GM23338 (cell line): Measurements from ENCODE around the gene SCO1. TPM values are rescaled to one million over a fixed set of nuclear protein-coding genes. Genes with fewer than 3 reads are reported as not detected.

ENCODE experiments used
- ATAC-seq: fragments of 200-7000 bp; cut with Tn5 transposase; 3 replicates; pipeline ENCODE4 v1.9.1; 2020
- DNase-seq: peaks from one replicate; pipeline ENCODE4 v3.0.0-alpha.2; 2015; ENCODE audit warnings: low spot score
- H2AFZ ChIP-seq: fragments of 200-600 bp; sonication (generic); 2 replicates; pipeline ENCODE4 v1.8.0; 2016; ENCODE audit warnings: antibody characterized with exemption, mild to moderate bottlenecking, moderate library complexity
- H3F3A ChIP-seq: fragments of 200-600 bp; sonication (generic); replicated peaks from 2 replicates; pipeline ENCODE4 v1.8.0; 2017; ENCODE audit warnings: antibody characterized with exemption, mixed run types, low read depth
- H3K27ac ChIP-seq: fragments of 200-600 bp; sonication (generic); 2 replicates; pipeline ENCODE4 v1.6.1; 2016; ENCODE audit warnings: low read depth
- H3K27me3 ChIP-seq: fragments of 200-600 bp; sonication (generic); 2 replicates; pipeline ENCODE4 v1.8.0; 2016; ENCODE audit warnings: mild to moderate bottlenecking, mixed run types, moderate library complexity; ENCODE audit not compliant: insufficient read depth
- H3K36me3 ChIP-seq: fragments of 200-600 bp; sonication (generic); 2 replicates; pipeline ENCODE4 v1.8.0; 2016; ENCODE audit warnings: mild to moderate bottlenecking; ENCODE audit not compliant: insufficient read depth
- H3K4me1 ChIP-seq: fragments of 200-600 bp; sonication (generic); 2 replicates; pipeline ENCODE4 v1.8.0; 2016; ENCODE audit warnings: mild to moderate bottlenecking, moderate library complexity; ENCODE audit not compliant: insufficient read depth
- H3K4me2 ChIP-seq: fragments of 200-600 bp; sonication (generic); 2 replicates; pipeline ENCODE4 v1.7.1; 2017; ENCODE audit warnings: mixed run types
- H3K4me3 ChIP-seq: fragments of 200-600 bp; sonication (generic); 2 replicates; pipeline ENCODE4 v1.6.1; 2016; ENCODE audit warnings: mixed run types
- H3K79me2 ChIP-seq: fragments of 200-600 bp; sonication (generic); replicated peaks from 2 replicates; pipeline ENCODE4 v1.8.0; 2017; ENCODE audit warnings: mild to moderate bottlenecking; ENCODE audit not compliant: insufficient read depth
- H3K9me2 ChIP-seq: fragments of 200-600 bp; sonication (generic); 2 replicates; pipeline ENCODE4 v1.8.0; 2017; ENCODE audit not compliant: insufficient read depth
- H4K20me1 ChIP-seq: fragments of 200-600 bp; sonication (generic); replicated peaks from 2 replicates; pipeline ENCODE4 v1.8.0; 2017; ENCODE audit warnings: mild to moderate bottlenecking; ENCODE audit not compliant: insufficient read depth
- H3K27ac Mint-ChIP-seq: 2 replicates; pipeline ENCODE4 v1.8.0; 2020; ENCODE audit warnings: inconsistent platforms, mild to moderate bottlenecking, moderate library complexity, mixed read lengths
- H3K27me3 Mint-ChIP-seq: 3 replicates; pipeline ENCODE4 v1.8.0; 2022; ENCODE audit warnings: low read depth, mild to moderate bottlenecking, moderate library complexity, mixed read lengths, inconsistent platforms; ENCODE audit not compliant: insufficient read depth, poor library complexity
- H3K36me3 Mint-ChIP-seq: 3 replicates; pipeline ENCODE4 v1.8.0; 2021; ENCODE audit warnings: low read depth, mild to moderate bottlenecking, inconsistent platforms, moderate library complexity, mixed read lengths
- H3K4me1 Mint-ChIP-seq: 3 replicates; pipeline ENCODE4 v1.8.0; 2020; ENCODE audit warnings: mild to moderate bottlenecking, inconsistent platforms, mixed read lengths
- H3K4me3 Mint-ChIP-seq: 3 replicates; pipeline ENCODE4 v1.8.0; 2021; ENCODE audit warnings: moderate library complexity, mild to moderate bottlenecking, inconsistent platforms, mixed read lengths
- H3K9me3 Mint-ChIP-seq: 3 replicates; pipeline ENCODE4 v1.8.0; 2020; ENCODE audit warnings: moderate library complexity, mild to moderate bottlenecking, inconsistent platforms, mixed read lengths
- CREB1 ChIP-seq: fragments of 250-450 bp; sonication (Bioruptor Pico); IDR thresholded peaks from 2 replicates; pipeline ENCODE4 v1.5.0; 2020; ENCODE audit warnings: low read depth, mild to moderate bottlenecking, moderate library complexity
- EZH2 ChIP-seq: fragments of 200-600 bp; sonication (generic); IDR thresholded peaks from one replicate; pipeline ENCODE4 v1.8.0; 2017; ENCODE audit warnings: antibody characterized with exemption, mild to moderate bottlenecking, low read depth; ENCODE audit not compliant: unreplicated experiment
- EZH2phosphoT487 ChIP-seq: fragments of 200-600 bp; sonication (generic); IDR thresholded peaks from one replicate; pipeline ENCODE4 v1.8.1; 2018; ENCODE audit warnings: antibody characterized with exemption; ENCODE audit not compliant: unreplicated experiment
- JUNB ChIP-seq: IDR thresholded peaks from one replicate; pipeline ENCODE4 v1.6.1; 2016; ENCODE audit warnings: antibody characterized with exemption; ENCODE audit not compliant: unreplicated experiment
- NANOG ChIP-seq: IDR thresholded peaks from 2 replicates; pipeline ENCODE4 v1.6.1; 2016; ENCODE audit warnings: antibody characterized with exemption, borderline replicate concordance
- POLR2AphosphoS5 ChIP-seq: IDR thresholded peaks from 2 replicates; pipeline ENCODE4 v1.6.1; 2016; ENCODE audit warnings: antibody characterized with exemption, low read depth
- STAT1 ChIP-seq: IDR thresholded peaks from one replicate; pipeline ENCODE4 v1.6.1; 2016; ENCODE audit warnings: antibody characterized with exemption; ENCODE audit not compliant: unreplicated experiment
- ZNF114 ChIP-seq: fragments of 250-450 bp; sonication (Bioruptor Pico); IDR thresholded peaks from 2 replicates; pipeline ENCODE4 v1.5.0; 2020; ENCODE audit warnings: mild to moderate bottlenecking, moderate library complexity
- ZNF331 ChIP-seq: fragments of 250-450 bp; sonication (Bioruptor Pico); IDR thresholded peaks from 2 replicates; pipeline ENCODE4 v1.5.0; 2020; ENCODE audit warnings: low read depth, mild to moderate bottlenecking, moderate library complexity
- ZNF462 ChIP-seq: fragments of 250-450 bp; sonication (Bioruptor Pico); IDR thresholded peaks from 2 replicates; pipeline ENCODE4 v1.5.0; 2020; ENCODE audit warnings: mild to moderate bottlenecking, moderate library complexity
- polyA plus RNA-seq: library from polyadenylated mRNA; unstranded; fragments of >200 nt; fragmentation: Nextera tagmentation; extraction: Ambion mirVana; gene quantifications from 2 replicates; pipeline ENCODE4 v1.2.1, GENCODE V29; 2016
- total RNA-seq: library from RNA; depleted of rRNA; stranded (reverse); fragments of >200 nt; shearing (Covaris generic); gene quantifications from 2 replicates; pipeline ENCODE4 v1.2.3, GENCODE V29; 2014
- TF ChIP-seq, protein P1 (sequence below): IDR thresholded peaks from one replicate; pipeline ENCODE4 v1.6.1; 2018; ENCODE audit warnings: antibody characterized with exemption; ENCODE audit not compliant: unreplicated experiment
- TF ChIP-seq, protein P2 (sequence below), 2 experiments: fragments of 200-600 bp in 1 of 2; sonication (generic) in 1 of 2; conservative IDR thresholded peaks; 2 replicates each; pipeline versions ENCODE4 v1.5.1 to v1.6.1; 2016 to 2017; ENCODE audit warnings: antibody characterized with exemption in 2 of 2, low read depth in 2 of 2, mild to moderate bottlenecking in 2 of 2, moderate library complexity in 1 of 2
- TF ChIP-seq, protein P3 (sequence below): IDR thresholded peaks from 2 replicates; pipeline ENCODE4 v1.6.1; 2016; ENCODE audit warnings: antibody characterized with exemption

The SCO1 gene
- total and polyA plus RNA-seq, 2 experiments from 2014 or later, result 43.9 to 72.5 TPM

DNA sequence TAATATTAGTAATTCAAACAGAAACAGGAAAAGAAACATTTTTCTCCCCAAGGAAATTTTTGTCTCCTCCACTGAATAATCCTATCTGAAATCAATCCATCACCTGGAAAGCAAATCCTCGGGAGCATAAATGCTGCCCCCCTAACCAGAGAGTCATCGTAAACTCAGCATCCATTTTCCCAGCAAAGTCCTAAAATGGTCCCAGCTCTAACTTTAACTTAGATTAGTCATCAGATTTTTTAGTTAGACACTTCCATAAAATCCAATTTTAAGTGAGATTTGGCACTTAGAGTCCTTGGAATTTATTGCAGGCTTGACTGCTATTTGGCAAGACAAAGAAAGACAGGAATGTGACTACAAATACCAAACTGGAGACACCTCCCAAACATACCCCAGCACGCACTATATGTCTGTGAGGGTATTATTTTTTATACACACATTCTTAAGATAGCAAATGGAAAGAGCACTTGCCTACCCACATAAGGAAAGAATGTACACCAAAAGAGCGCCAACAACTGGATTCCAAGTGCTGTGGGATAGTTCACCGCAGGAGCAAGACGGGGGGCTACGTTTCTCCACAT lies 15.4 kb downstream of the SCO1 start:
- Histone ChIP-seq H3K4me1 (no peaks in the 10 kb centered on the region), H3K27ac (no peak overlapping the region), H3K27me3 (no peaks in the 10 kb centered on the region), H4K20me1 (peaks cover 19% of the 10 kb centered on the region), H3K36me3 (peaks cover 50% of the 10 kb centered on the region), H2AFZ (no peak overlapping the region), H3F3A (no peaks in the 10 kb centered on the region), H3K4me2 (no peak overlapping the region), H3K79me2 (peaks cover 4% of the 10 kb centered on the region; the same call in 1 of the 2 replicates), H3K9me2 (no peaks in the 10 kb centered on the region), H3K4me3 (no peak overlapping the region)
- Mint-ChIP-seq H3K36me3 (peaks cover 91% of the 10 kb centered on the region), H3K4me3 (no peak overlapping the region), H3K9me3 (no peaks in the 10 kb centered on the region), H3K27me3 (peaks cover under 1% of the 10 kb centered on the region), H3K27ac (no peak overlapping the region), H3K4me1 (no peaks in the 10 kb centered on the region)
- no peak for DNase-seq
- ATAC-seq, result no peak
- TF ChIP-seq POLR2AphosphoS5, result no peak
- TF ChIP-seq EZH2phosphoT487, result no peak
- no peak for TF ChIP-seq EZH2
- TF ChIP-seq, protein P1, sequence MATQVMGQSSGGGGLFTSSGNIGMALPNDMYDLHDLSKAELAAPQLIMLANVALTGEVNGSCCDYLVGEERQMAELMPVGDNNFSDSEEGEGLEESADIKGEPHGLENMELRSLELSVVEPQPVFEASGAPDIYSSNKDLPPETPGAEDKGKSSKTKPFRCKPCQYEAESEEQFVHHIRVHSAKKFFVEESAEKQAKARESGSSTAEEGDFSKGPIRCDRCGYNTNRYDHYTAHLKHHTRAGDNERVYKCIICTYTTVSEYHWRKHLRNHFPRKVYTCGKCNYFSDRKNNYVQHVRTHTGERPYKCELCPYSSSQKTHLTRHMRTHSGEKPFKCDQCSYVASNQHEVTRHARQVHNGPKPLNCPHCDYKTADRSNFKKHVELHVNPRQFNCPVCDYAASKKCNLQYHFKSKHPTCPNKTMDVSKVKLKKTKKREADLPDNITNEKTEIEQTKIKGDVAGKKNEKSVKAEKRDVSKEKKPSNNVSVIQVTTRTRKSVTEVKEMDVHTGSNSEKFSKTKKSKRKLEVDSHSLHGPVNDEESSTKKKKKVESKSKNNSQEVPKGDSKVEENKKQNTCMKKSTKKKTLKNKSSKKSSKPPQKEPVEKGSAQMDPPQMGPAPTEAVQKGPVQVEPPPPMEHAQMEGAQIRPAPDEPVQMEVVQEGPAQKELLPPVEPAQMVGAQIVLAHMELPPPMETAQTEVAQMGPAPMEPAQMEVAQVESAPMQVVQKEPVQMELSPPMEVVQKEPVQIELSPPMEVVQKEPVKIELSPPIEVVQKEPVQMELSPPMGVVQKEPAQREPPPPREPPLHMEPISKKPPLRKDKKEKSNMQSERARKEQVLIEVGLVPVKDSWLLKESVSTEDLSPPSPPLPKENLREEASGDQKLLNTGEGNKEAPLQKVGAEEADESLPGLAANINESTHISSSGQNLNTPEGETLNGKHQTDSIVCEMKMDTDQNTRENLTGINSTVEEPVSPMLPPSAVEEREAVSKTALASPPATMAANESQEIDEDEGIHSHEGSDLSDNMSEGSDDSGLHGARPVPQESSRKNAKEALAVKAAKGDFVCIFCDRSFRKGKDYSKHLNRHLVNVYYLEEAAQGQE, result no peak
- no peak for TF ChIP-seq STAT1
- TF ChIP-seq ZNF331 (CRISPR knock-in tag), result no peak
- no peak for TF ChIP-seq JUNB
- TF ChIP-seq, protein P2, sequence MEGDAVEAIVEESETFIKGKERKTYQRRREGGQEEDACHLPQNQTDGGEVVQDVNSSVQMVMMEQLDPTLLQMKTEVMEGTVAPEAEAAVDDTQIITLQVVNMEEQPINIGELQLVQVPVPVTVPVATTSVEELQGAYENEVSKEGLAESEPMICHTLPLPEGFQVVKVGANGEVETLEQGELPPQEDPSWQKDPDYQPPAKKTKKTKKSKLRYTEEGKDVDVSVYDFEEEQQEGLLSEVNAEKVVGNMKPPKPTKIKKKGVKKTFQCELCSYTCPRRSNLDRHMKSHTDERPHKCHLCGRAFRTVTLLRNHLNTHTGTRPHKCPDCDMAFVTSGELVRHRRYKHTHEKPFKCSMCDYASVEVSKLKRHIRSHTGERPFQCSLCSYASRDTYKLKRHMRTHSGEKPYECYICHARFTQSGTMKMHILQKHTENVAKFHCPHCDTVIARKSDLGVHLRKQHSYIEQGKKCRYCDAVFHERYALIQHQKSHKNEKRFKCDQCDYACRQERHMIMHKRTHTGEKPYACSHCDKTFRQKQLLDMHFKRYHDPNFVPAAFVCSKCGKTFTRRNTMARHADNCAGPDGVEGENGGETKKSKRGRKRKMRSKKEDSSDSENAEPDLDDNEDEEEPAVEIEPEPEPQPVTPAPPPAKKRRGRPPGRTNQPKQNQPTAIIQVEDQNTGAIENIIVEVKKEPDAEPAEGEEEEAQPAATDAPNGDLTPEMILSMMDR (conservative IDR thresholded peaks at IDR 0.05; ENCODE audit: low read depth in 2 of 2), result no peak
- no peak for TF ChIP-seq CREB1
- TF ChIP-seq, protein P3, sequence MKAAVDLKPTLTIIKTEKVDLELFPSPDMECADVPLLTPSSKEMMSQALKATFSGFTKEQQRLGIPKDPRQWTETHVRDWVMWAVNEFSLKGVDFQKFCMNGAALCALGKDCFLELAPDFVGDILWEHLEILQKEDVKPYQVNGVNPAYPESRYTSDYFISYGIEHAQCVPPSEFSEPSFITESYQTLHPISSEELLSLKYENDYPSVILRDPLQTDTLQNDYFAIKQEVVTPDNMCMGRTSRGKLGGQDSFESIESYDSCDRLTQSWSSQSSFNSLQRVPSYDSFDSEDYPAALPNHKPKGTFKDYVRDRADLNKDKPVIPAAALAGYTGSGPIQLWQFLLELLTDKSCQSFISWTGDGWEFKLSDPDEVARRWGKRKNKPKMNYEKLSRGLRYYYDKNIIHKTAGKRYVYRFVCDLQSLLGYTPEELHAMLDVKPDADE, result no peak
- TF ChIP-seq ZNF462 (CRISPR knock-in tag), result no peak
- TF ChIP-seq NANOG, result no peak
- no peak for TF ChIP-seq ZNF114
